Stimulated activated memory B cell treated with anti-CD40 and anti-IgM and Interleukin-4, amounts not matched to agents 10 μg/mL and 1 μg/mL and 100 μg/mL, for 72 hours (primary cell): ENCODE measurements around the gene ST3GAL2.

Source experiments
- ATAC-seq: fragments of 150-1000 bp; cut with Tn5 transposase; 2 replicates; pipeline ENCODE4 v1.10.0; 2021
- H3K27ac Mint-ChIP-seq: one replicate; pipeline ENCODE4 v1.8.0; 2022; ENCODE audit warnings: mild to moderate bottlenecking, mixed read lengths
- H3K27me3 Mint-ChIP-seq: one replicate; pipeline ENCODE4 v1.8.0; 2022; ENCODE audit warnings: mixed read lengths
- H3K36me3 Mint-ChIP-seq: one replicate; pipeline ENCODE4 v1.8.0; 2022; ENCODE audit warnings: mixed read lengths
- H3K4me1 Mint-ChIP-seq: one replicate; pipeline ENCODE4 v1.8.0; 2022; ENCODE audit warnings: mixed read lengths
- H3K4me3 Mint-ChIP-seq: one replicate; pipeline ENCODE4 v1.8.0; 2022; ENCODE audit warnings: mild to moderate bottlenecking, moderate library complexity, mixed read lengths
- H3K9me3 Mint-ChIP-seq: one replicate; pipeline ENCODE4 v1.8.0; 2022; ENCODE audit warnings: mixed read lengths

The ST3GAL2 gene

DNA sequence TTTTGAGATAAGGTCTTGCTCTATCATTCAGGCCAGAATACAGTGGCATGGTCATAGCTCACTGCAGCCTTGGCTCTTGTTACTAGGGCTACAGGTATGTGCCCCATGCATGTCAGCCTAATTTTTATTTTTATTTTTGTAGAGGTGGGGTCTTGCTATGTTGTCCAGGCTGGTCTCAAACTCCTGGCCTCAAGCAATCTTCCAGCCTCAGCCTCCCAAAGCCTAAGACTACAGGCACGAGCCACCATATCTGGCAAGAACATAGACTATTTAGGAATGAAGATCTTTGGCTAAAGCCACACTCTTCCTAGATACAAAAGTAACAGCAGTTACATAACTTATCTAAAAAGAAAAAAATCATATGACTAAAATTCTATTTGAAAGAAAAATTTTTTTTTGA, 107.8 kb downstream of the ST3GAL2 start:
- Mint-ChIP-seq H3K36me3 (peaks cover 39% of the 10 kb centered on the region), H3K4me3 (no peak overlapping the region), H3K4me1 (no peaks in the 10 kb centered on the region), H3K27ac (no peak overlapping the region), H3K9me3 (no peaks in the 10 kb centered on the region), H3K27me3 (no peaks in the 10 kb centered on the region)
- no peak for ATAC-seq
